LNCAP (cell line): ENCODE results near the gene NOS3.

Source experiments
- CTCF ChIP-seq: fragments of 450-650 bp; IDR thresholded peaks from 2 replicates; pipeline ENCODE4 v1.5.1; 2017; ENCODE audit warnings: mild to moderate bottlenecking

Gene NOS3

GRCh38 chr7:151033864-151034249, 43.0 kb downstream of the NOS3 start:
- TF ChIP-seq CTCF, result no peak

- no peak for TF ChIP-seq CTCF
These were observed 43.7 kb downstream of the NOS3 start for GRCh38 chr7:151034312-151035025.

- no peak for TF ChIP-seq CTCF
These were observed 44.4 kb downstream of the NOS3 start for GRCh38 chr7:151035026-151035717.

- TF ChIP-seq CTCF, result no peak
These were observed 45.1 kb downstream of the NOS3 start for GRCh38 chr7:151035902-151036301.

- no peak for TF ChIP-seq CTCF
These were observed 48.4 kb downstream of the NOS3 start for GRCh38 chr7:151038951-151039849.

GRCh38 chr7:151039850-151040548, 49.2 kb downstream of the NOS3 start:
- no peak for TF ChIP-seq CTCF
